Neural cell (in vitro differentiated cells): ENCODE measurements around the gene TRAPPC6A.

Experiments used
- CTCF ChIP-seq: fragments of 450-650 bp; IDR thresholded peaks from 2 replicates; pipeline ENCODE4 v1.5.1; 2014; ENCODE audit warnings: antibody characterized with exemption, mild to moderate bottlenecking, moderate library complexity; ENCODE audit not compliant: poor library complexity, severe bottlenecking
- EP300 ChIP-seq: fragments of 450-650 bp; conservative IDR thresholded peaks from 2 replicates; pipeline ENCODE4 v1.6.1; 2014; ENCODE audit warnings: antibody characterized with exemption, mild to moderate bottlenecking, moderate library complexity; ENCODE audit not compliant: poor library complexity, severe bottlenecking
- EZH2 ChIP-seq: fragments of 200-600, 300-800 bp; shearing (Covaris generic), sonication (generic); IDR thresholded peaks from 2 replicates; pipeline ENCODE4 v1.6.1; 2014; ENCODE audit warnings: antibody characterized with exemption, low read length, borderline replicate concordance, mild to moderate bottlenecking; ENCODE audit not compliant: insufficient read depth, poor library complexity, severe bottlenecking
- MXI1 ChIP-seq: fragments of 450-650 bp; conservative IDR thresholded peaks from 2 replicates; pipeline ENCODE4 v1.6.1; 2014; ENCODE audit warnings: antibody characterized with exemption, mild to moderate bottlenecking; ENCODE audit not compliant: poor library complexity, severe bottlenecking
- POLR2AphosphoS5 ChIP-seq: IDR thresholded peaks from 2 replicates; pipeline ENCODE4 v1.6.1; 2012
- RAD21 ChIP-seq: fragments of 450-650 bp; conservative IDR thresholded peaks from 2 replicates; pipeline ENCODE4 v1.6.1; 2014; ENCODE audit warnings: antibody characterized with exemption, mild to moderate bottlenecking, moderate library complexity
- REST ChIP-seq: IDR thresholded peaks from 2 replicates; pipeline ENCODE4 v1.6.1; 2012; ENCODE audit warnings: borderline replicate concordance
- SMC3 ChIP-seq: fragments of 450-650 bp; conservative IDR thresholded peaks from 2 replicates; pipeline ENCODE4 v1.6.1; 2014; ENCODE audit warnings: antibody characterized with exemption, mild to moderate bottlenecking, moderate library complexity; ENCODE audit not compliant: poor library complexity
- TAF1 ChIP-seq: IDR thresholded peaks from 2 replicates; pipeline ENCODE4 v1.6.1; 2012; ENCODE audit warnings: low read depth

GRCh38 chr19:45142016-45142725 lies 35.9 kb downstream of the TRAPPC6A start:
- TF ChIP-seq CTCF (no peak), POLR2AphosphoS5 (no peak), EZH2 (no peak), RAD21 (no peak), MXI1 (no peak), TAF1 (no peak), REST (no peak), EP300 (no peak), SMC3 (no peak)
